Measurements from ENCODE around the gene NCAPD3.

Gene NCAPD3

GRCh38 chr11:134158023-134158422, 65.7 kb downstream of the NCAPD3 start:
- no peak for DNase-seq

DNA sequence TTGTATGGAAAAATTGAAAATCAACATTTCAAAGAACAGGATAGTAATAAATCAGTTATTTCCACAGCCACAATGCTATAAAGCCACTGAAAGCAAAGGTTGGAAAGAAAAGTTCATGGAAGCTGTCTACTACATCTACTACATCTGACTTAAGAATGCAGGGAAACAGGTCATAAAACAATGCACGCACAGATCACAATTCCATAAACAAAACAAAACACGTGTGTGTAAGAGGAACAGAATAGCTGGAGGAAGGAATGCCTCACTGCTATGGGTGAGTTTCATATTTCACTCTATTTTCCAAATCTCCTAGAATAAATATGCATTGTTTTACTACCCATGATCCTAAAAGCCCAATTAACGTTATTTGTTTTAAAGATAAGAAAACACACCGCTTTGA, 66.3 kb downstream of the NCAPD3 start:
- no peak for DNase-seq

- DNase-seq = no peak
These were observed 67.6 kb downstream of the NCAPD3 start for GRCh38 chr11:134155946-134156865.

DNA sequence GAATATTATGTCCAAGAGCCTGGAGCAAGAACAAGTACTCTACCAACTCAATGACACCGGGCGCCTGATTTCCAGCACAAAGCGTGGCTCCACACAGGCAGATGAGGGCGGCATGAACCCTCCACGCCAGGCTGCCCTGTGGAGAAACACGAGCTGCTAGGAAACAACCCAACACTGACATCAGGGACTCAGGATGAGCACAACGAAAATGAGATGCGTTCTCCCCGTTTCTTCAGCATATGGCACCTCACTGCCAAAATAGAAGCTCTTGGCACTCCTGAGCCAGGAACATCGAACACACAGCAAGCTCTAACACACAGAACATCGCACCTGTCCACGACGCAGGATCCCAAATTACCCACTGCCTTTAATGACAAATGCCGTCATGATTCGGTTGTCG, 68.3 kb downstream of the NCAPD3 start:
- no peak for DNase-seq

DNA sequence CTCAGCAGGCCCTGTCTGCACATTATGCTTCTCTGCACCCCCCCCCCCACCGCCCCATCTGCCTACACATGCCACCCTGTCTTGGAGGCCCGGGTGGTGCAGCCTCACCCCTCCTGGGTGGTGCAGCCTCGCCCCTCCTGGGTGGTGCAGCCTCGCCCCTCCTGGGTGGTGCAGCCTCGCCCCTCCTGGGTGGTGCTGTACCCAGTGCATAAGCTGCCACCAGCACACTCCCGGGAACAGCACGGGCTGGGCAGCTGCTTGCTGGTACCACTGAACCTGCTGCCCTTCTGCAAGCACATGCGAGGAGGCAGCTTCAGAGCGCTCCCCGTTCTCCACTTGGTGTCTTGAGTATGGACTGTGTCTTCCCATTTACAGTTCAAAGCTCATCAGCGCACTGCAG, 69.3 kb downstream of the NCAPD3 start:
- no peak for DNase-seq

DNA sequence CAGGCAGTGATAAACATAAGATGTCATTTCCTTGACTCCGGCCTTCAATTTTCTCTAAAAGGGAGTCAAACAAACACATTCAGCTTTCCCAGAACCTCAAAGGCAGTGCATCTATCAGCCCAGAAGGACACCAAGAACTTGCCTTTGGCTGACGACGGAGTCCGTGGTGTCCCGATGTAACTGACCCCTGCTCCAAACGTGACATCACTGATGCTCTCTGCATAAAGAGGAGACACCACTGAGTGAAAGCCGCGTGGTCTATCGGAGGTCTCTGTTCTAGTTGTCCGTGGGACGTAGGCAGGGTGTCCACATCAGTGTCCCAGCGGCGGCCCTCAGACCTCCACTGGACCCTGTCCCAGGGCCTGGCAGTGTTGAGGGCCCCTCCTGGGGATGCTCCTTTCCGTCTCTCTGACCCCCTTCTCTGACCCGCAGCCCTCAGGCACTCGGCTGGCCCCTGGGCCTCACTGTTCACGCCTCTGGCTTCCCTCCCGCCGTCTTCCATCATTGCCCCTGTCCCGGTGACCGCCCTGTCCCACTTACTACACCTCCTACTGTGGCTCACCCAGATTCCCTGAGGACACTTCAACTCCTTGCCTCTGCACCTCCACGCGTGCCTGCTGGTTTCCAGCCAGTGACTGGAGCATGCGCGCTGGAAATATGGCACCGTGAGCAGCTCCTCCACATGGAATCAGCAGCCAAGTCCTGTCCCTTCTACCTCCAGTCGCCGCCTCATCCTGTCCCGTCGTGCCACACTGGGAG, 70.4 kb downstream of the NCAPD3 start:
- DNase-seq = no peak

- no peak for DNase-seq
These were observed 71.1 kb downstream of the NCAPD3 start for GRCh38 chr11:134152696-134153095.

- DNase-seq = no peak
These were observed 72.6 kb downstream of the NCAPD3 start for GRCh38 chr11:134151083-134151747.

GRCh38 chr11:134150195-134150903, 73.4 kb downstream of the NCAPD3 start:
- DNase-seq = no peak

DNA sequence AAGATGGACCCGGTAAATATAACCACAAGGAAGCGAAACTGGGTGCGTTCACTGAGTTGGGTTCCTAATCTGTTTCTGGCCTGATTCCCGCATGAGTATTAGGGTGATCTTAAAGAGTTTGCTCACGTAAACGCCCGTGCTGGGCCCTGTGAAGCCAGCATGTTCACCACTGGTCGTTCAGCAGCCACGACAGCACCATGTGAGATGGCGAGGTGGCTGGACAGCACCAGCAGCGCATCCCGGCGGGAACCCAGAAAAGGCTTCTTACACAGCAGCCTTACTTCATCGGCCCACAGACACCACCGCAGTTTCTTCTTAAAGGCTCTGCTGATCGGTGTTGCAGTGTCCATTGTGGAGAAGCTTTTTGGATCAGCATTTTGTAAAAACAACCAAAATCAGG, 74.4 kb downstream of the NCAPD3 start:
- DNase-seq = no peak

DNA sequence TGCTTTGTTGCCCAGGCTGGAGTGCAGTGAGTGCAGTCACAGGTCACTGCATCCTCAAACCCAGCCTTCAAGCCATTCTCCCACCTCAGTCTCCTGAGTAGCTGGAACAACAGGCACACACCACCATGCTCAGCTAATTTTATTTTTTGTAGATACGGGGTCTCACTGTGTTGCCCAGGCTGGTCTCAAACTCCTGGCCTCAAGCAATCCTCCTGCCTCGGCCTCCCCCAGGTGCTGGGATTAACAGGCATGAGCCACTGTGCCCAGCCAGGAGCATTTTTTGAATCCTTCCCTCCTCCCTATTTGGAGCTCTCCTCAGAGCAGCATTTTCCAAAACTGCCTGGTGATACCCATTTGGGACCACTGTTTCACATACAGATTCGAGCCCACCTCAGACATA, 77.2 kb downstream of the NCAPD3 start:
- no peak for DNase-seq

DNA sequence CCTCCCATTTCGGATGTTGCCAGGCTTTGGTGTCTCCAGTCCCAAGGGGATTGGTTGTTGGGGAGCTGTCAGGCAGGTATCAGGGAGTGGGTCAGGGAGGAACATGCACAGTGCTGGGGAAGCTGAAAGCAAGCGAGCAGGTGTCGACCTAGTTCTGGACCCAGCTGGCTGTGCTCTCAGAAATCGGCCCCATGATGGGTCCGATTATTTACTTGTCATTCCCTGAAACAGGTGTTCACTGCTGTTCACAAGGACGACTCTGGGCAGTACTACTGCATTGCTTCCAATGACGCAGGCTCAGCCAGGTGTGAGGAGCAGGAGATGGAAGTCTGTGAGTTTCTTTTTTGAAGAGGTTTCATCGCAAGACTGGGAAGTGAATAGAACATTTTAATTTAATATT, 78.1 kb downstream of the NCAPD3 start:
- DNase-seq = no peak

DNA sequence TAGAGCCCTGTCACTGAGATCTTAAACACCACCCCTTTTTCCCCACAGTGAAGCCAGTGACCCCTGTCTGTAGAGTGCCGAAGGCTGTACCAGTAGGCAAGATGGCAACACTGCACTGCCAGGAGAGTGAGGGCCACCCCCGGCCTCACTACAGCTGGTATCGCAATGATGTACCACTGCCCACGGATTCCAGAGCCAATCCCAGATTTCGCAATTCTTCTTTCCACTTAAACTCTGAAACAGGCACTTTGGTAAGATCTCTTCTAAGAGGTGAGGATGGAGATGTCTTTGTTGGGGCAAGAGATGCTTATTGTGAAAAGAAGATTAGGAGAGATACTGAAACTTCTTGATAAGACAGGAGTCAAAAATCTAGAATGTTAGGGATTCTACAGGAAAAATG, 79.0 kb downstream of the NCAPD3 start:
- DNase-seq = no peak

DNA sequence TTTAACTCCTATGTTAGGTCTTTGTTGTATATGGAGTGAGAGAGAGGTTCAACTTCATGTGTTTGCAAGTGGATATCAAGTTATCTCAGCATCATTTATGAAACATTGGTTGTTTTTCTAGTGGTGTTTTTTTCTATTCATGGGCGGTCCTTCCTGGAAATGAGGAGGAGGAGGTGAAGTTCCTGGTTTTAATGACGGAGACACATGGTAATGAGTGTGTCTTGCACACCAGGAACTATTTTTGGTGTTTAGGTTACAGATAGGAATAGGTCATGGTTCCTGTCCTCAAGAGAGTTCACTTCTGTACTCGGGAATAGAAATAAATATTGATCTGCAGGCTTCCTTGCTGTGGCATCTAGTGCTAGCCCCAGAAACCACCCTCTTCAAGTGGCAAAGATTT, 80.0 kb downstream of the NCAPD3 start:
- no peak for DNase-seq

- DNase-seq = no peak
These were observed 81.2 kb downstream of the NCAPD3 start for GRCh38 chr11:134142536-134142935.

DNA sequence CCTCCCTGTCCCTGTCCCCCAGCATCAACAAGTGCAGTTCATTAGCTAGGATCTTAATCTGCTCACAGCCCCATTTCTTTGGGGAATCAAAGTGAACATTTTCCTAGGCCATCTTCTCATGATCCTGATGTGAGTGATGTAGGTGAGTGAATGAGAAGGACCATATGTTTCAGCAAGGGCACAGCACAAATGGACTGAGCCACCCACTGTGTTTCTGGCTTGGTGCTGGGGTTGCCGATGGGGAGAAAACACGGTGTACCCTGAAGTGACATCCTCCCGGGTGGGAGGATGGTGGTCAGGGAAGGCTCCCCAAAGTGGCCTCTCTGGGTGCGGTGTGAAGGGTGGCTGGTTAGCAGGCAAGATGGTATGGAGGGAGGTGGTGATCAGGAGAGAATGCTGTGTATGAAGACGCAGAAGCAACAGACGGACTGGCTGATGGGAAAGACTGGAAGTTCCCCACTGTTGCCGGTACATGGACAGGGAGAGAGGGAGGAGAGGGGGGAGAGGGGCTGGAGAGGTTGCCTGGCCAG, 82.7 kb downstream of the NCAPD3 start:
- no peak for DNase-seq

GRCh38 chr11:134139873-134140331, 83.9 kb downstream of the NCAPD3 start:
- peak; percentile 59 for DNase-seq

DNA sequence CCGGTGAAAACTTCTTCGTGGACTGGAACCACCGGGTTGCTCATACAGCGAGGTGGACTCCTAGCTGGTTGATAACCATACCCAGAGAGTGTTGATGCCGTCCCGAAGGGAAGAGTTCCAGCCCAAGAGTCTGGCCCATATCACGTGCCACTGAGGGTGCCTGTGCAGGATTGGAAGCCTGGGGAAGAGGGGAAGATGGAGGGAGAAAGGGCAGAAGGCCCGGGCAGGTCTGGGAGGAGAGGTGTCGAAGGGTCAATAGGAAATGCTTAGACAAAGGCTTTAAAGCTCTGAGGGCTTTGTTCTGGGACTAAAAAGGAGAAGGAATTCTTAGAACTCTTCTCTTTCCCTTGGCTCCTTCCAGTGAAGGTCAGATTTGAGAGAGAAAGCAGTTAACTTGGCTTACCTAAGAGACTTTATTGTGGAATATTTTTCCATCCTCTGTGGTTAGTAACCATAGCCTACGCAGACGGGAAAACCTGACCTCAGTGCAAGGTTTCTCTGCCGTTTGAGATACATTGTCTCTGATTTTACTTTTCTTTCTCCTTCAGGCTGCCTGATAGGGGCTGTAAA, 84.4 kb downstream of the NCAPD3 start:
- no peak for DNase-seq

- DNase-seq = no peak
These were observed 85.4 kb downstream of the NCAPD3 start for GRCh38 chr11:134138376-134138775.

- DNase-seq = no peak
These were observed 89.6 kb downstream of the NCAPD3 start for GRCh38 chr11:134134167-134134566.

GRCh38 chr11:134132808-134133207, 91.0 kb downstream of the NCAPD3 start:
- no peak for DNase-seq

DNA sequence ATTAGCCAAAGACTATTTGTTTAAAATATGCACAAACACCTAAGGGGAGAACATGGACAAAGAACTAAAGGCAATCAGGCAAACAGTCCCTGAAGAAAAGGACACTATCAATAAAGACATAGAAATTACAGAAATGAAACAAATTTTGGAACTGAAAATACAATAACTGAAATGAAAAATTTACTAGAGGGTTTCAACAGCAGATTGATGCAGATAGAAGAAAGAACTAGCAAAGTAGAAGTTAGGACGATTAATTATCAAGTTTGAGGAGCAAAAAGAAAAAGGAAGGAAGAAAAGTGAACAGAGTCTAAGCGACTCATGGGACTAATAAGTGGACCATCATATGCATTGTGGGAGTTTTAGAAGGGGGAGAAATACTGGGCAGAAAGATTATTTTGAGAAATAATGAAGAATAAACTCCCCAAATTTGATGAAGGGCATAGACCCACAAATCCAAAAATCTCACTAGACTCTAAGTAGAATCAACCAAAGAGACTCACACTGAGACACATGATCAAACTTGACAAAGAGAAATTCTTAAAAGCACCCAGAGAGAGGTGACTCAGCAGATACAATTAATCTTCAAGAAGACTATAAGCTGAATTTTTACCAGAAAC, 92.0 kb downstream of the NCAPD3 start:
- DNase-seq = no peak
